Skin epidermis (tissue), 12 donors: ENCODE measurements around the gene SLC4A3.

Experiments
- H3K27ac ChIP-seq, 21 experiments: fragments of 200-600 bp; sonication (generic) in 11 of 21; one replicate each; pipeline ENCODE4 v1.5.0; 2020; ENCODE audit warnings: mild to moderate bottlenecking in 3 of 21, inconsistent platforms in 2 of 21, moderate library complexity in 2 of 21
- H3K4me3 ChIP-seq, 7 experiments: fragments of 200-600 bp; sonication (generic) in 2 of 7; one replicate each; pipeline ENCODE4 v1.5.0; 2020; ENCODE audit warnings: inconsistent platforms in 2 of 7, mild to moderate bottlenecking in 2 of 7, moderate library complexity in 1 of 7

SLC4A3 gene

GRCh38 chr2:219611306-219611705 lies 16.1 kb upstream of the SLC4A3 start:
- no peak overlapping the region for H3K4me3 ChIP-seq
- H3K27ac ChIP-seq: no peak overlapping the region

GRCh38 chr2:219611866-219612576 lies 15.4 kb upstream of the SLC4A3 start:
- Histone ChIP-seq H3K4me3 (no peak overlapping the region), H3K27ac (no peak overlapping the region)

- Histone ChIP-seq H3K4me3 (no peak overlapping the region), H3K27ac (no peak overlapping the region)
These were observed 14.7 kb upstream of the SLC4A3 start for GRCh38 chr2:219612577-219613286.

- no peak overlapping the region for H3K4me3 ChIP-seq
- H3K27ac ChIP-seq: no peak overlapping the region
These were observed 13.9 kb upstream of the SLC4A3 start for GRCh38 chr2:219613461-219614070.

GRCh38 chr2:219614076-219614860 lies 13.2 kb upstream of the SLC4A3 start:
- no peak overlapping the region for H3K27ac ChIP-seq
- no peak overlapping the region for H3K4me3 ChIP-seq

- no peak overlapping the region for H3K27ac ChIP-seq
- H3K4me3 ChIP-seq: no peak overlapping the region
These were observed 12.4 kb upstream of the SLC4A3 start for GRCh38 chr2:219615036-219615435.

- no peak overlapping the region for H3K4me3 ChIP-seq
- no peak overlapping the region for H3K27ac ChIP-seq
These were observed 11.5 kb upstream of the SLC4A3 start for GRCh38 chr2:219615894-219616293.

- no peak overlapping the region for H3K4me3 ChIP-seq
These were observed 10.9 kb upstream of the SLC4A3 start for GRCh38 chr2:219616550-219616949.

GRCh38 chr2:219618733-219619122 lies 8.7 kb upstream of the SLC4A3 start:
- no peak overlapping the region for H3K4me3 ChIP-seq
- no peak overlapping the region for H3K27ac ChIP-seq

More at GRCh38 chr2:219616550-219616949, 10.9 kb upstream of the SLC4A3 start:
- H3K27ac ChIP-seq: no peak overlapping the region

GRCh38 chr2:219619235-219619634 lies 8.2 kb upstream of the SLC4A3 start:
- Histone ChIP-seq H3K27ac (no peak overlapping the region), H3K4me3 (no peak overlapping the region)

- Histone ChIP-seq H3K4me3 (no peak overlapping the region), H3K27ac (no peak overlapping the region)
These were observed 6.9 kb upstream of the SLC4A3 start for GRCh38 chr2:219620546-219620945.

- Histone ChIP-seq H3K27ac (no peak overlapping the region), H3K4me3 (no peak overlapping the region)
These were observed 5.5 kb upstream of the SLC4A3 start for GRCh38 chr2:219621935-219622334.

GRCh38 chr2:219622472-219622871 lies 5.0 kb upstream of the SLC4A3 start:
- Histone ChIP-seq H3K27ac (no peak overlapping the region), H3K4me3 (no peak overlapping the region)

- H3K27ac ChIP-seq: no peak overlapping the region
- H3K4me3 ChIP-seq: no peak overlapping the region
These were observed 2.9 kb upstream of the SLC4A3 start for GRCh38 chr2:219624565-219624964.

GRCh38 chr2:219625179-219625578 lies 2.3 kb upstream of the SLC4A3 start:
- Histone ChIP-seq H3K4me3 (no peak overlapping the region), H3K27ac (no peak overlapping the region)

GRCh38 chr2:219626540-219626939 lies 890 bp upstream of the SLC4A3 start:
- Histone ChIP-seq H3K4me3 (no peak overlapping the region), H3K27ac (no peak overlapping the region)

GRCh38 chr2:219628235-219628985 lies 980 bp downstream of the SLC4A3 start:
- peak overlapping the region; percentile 23 to 62 (median 44) for H3K4me3 ChIP-seq
- peak overlapping the region in 7 of 21 experiments; percentile 18 to 79 (median 58) for H3K27ac ChIP-seq

GRCh38 chr2:219628986-219629901 lies 1.8 kb downstream of the SLC4A3 start:
- no peak overlapping the region for H3K4me3 ChIP-seq
- H3K27ac ChIP-seq: no peak overlapping the region
